ENCODE data around the gene SLC22A17. TPM values are rescaled to one million over a fixed set of nuclear protein-coding genes. Genes with fewer than 3 reads are reported as not detected.
"Not testable (repeated sequence)": the region's sequence is repeated elsewhere in the genome, so short reads cannot be mapped to it uniquely, and the experiment has no call there.

Gene SLC22A17
- 22.2 and 80.8 TPM in 2 replicates for total RNA-seq (ENCODE audit: low replicate concordance)

DNA sequence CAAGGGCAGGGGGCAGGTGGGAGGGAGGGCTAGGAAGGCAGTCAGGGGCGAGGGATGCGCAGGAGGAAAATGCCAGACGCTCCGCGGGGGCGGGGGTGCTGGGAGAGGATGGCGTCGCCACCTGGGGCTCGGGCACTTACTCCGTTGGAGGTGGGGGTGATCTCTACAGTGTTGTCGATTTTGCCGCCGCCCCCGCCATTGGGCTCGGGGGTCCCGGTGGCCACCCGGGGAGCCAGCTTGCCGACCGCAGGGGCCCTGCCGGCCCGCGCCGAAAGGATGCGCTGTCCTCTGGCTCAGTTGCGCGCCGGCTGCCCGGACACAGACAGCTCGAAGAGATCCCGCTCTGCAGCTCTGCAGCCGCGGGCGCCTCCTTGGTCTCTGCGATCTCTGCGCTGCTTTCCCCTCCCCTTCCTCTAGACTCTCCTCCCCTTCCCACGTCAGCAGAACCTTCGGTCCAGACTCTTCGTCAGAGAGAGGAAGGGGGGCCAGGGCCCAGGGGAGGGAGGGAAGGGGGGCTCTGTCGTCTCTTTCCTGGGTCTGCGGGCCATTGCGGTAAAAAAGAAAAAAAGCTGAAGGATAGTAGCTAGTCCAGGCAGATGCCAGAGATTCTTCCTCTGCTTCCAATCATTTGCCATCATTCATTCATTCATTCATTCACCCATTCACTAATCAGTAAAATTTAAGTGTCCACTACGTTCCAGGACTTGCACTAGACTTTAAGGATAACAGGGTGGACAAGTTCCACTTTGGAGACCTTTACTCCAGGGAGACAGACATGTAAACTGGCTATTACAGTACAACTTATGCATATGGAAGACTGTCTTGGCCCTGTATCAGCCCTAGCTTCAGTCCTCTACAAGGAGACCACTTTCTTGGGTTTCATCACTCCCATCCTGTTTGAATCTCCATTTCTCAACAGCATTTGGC, at the start of gene SLC22A17:
Gene SLC22A17, minus strand, starts transcription at position 382 of the 927 bp plus-strand sequence.
- peaks cover 3% of the 10 kb centered on the region for H3K79me2 ChIP-seq (ENCODE audit: low read depth)
- TF ChIP-seq EZH2phosphoT487 (IDR thresholded peaks at IDR 0.05) (no peak), EZH2 (IDR thresholded peaks at IDR 0.05) (no peak)
- TF ChIP-seq, protein P1, sequence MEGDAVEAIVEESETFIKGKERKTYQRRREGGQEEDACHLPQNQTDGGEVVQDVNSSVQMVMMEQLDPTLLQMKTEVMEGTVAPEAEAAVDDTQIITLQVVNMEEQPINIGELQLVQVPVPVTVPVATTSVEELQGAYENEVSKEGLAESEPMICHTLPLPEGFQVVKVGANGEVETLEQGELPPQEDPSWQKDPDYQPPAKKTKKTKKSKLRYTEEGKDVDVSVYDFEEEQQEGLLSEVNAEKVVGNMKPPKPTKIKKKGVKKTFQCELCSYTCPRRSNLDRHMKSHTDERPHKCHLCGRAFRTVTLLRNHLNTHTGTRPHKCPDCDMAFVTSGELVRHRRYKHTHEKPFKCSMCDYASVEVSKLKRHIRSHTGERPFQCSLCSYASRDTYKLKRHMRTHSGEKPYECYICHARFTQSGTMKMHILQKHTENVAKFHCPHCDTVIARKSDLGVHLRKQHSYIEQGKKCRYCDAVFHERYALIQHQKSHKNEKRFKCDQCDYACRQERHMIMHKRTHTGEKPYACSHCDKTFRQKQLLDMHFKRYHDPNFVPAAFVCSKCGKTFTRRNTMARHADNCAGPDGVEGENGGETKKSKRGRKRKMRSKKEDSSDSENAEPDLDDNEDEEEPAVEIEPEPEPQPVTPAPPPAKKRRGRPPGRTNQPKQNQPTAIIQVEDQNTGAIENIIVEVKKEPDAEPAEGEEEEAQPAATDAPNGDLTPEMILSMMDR (IDR thresholded peaks at IDR 0.05), result peak; percentile 4
- H3K27me3 ChIP-seq, result peaks cover 9% of the 10 kb centered on the region
- peak within 1 kb of the TSS; percentile 91 for H3K4me3 ChIP-seq
- Mint-ChIP-seq H3K27me3 (ENCODE audit: insufficient read depth, low read depth) (peaks cover 20% of the 10 kb centered on the region), H3K9me3 (peaks cover 8% of the 10 kb centered on the region), H3K27ac (peak within 1 kb of the TSS; percentile 70), H3K36me3 (peaks cover 25% of the 10 kb centered on the region), H3K4me1 (peaks cover 19% of the 10 kb centered on the region), H3K4me3 (peak within 1 kb of the TSS; percentile 89)
- peaks cover 19% of the 10 kb centered on the region for H4K20me1 ChIP-seq (ENCODE audit: low read depth)
- H2AFZ ChIP-seq (replicated peaks), result peak within 1 kb of the TSS; percentile 67
- H3K4me2 ChIP-seq, result peak within 1 kb of the TSS; percentile 99
- H3F3A ChIP-seq (ENCODE audit: low read depth), result peaks cover 53% of the 10 kb centered on the region
- H3K9ac ChIP-seq, result no peak within 1 kb of the TSS
- H3K4me1 ChIP-seq, result peaks cover 5% of the 10 kb centered on the region
- no peaks in the 10 kb centered on the region for H3K36me3 ChIP-seq
- H3K9me3 ChIP-seq (ENCODE audit: low read depth), result no peaks in the 10 kb centered on the region
- H3K27ac ChIP-seq, result no peak within 1 kb of the TSS
- DNase-seq (ENCODE audit: low spot score), result peak; percentile 91

- no peak for DNase-seq (ENCODE audit: low spot score)
- no peaks in the 10 kb centered on the region for H3K9me3 ChIP-seq (ENCODE audit: low read depth)
- no peaks in the 10 kb centered on the region for H3K4me1 ChIP-seq
- H3K79me2 ChIP-seq (ENCODE audit: low read depth), result no peaks in the 10 kb centered on the region
- H3K36me3 Mint-ChIP-seq, result no peaks in the 10 kb centered on the region
- H3K4me3 Mint-ChIP-seq, result no peak overlapping the region
- H3K27ac ChIP-seq, result no peak overlapping the region
- H3K9ac ChIP-seq, result no peak overlapping the region
- no peaks in the 10 kb centered on the region for H4K20me1 ChIP-seq (ENCODE audit: low read depth)
- H3K4me1 Mint-ChIP-seq, result peaks cover 8% of the 10 kb centered on the region
- H3K4me2 ChIP-seq, result no peak overlapping the region
- H3K9me3 Mint-ChIP-seq, result peaks cover 6% of the 10 kb centered on the region
- peaks cover 14% of the 10 kb centered on the region for H3K27me3 Mint-ChIP-seq (ENCODE audit: insufficient read depth, low read depth)
- no peaks in the 10 kb centered on the region for H3F3A ChIP-seq (ENCODE audit: low read depth)
- H2AFZ ChIP-seq (replicated peaks), result no peak overlapping the region
- no peaks in the 10 kb centered on the region for H3K36me3 ChIP-seq
- no peak overlapping the region for H3K27ac Mint-ChIP-seq
- H3K4me3 ChIP-seq, result no peak overlapping the region
- H3K27me3 ChIP-seq, result peaks cover 6% of the 10 kb centered on the region
- TF ChIP-seq, protein P1 (IDR thresholded peaks at IDR 0.05), result no peak
- TF ChIP-seq EZH2 (IDR thresholded peaks at IDR 0.05), result no peak
- TF ChIP-seq EZH2phosphoT487 (IDR thresholded peaks at IDR 0.05), result no peak
Observed at GRCh38 chr14:23401291-23401690, 48.6 kb upstream of the SLC22A17 start.

DNA sequence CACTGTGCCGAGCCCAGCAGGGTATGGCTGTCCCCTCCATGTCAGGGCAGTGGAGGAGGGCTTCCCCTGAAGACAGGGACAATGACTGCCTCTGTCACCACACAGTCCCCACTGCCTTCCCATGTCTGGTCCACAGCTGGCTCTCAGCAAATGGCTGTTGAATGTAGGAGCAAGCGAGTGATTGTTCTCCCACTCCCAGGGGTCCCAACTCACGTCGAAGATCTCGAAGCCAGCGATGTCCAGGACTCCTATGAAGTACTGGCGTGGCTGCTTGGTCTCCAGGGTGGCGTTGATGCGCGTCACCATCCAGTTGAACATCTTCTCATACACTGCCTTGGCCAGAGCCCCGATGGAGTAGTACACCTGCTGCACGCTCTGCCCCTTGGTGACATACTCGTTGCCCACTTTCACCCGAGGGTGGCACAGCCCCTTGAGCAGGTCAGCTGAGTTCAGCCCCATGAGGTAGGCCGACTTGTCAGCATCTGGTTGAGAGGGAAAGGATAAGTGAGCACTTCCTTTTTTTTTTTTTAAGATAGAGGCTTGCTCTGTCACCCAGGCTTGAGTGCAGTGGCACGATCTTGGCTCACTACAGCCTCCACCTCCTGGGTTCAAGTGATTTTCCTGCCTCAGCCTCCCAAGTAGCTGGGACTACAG, 47.9 kb upstream of the SLC22A17 start:
- not testable (repeated sequence) for H3K4me2 ChIP-seq; H3K79me2 ChIP-seq (ENCODE audit: low read depth); H3K4me1 ChIP-seq; H3K36me3 Mint-ChIP-seq; H3K4me3 ChIP-seq; H3K9me3 ChIP-seq (ENCODE audit: low read depth); DNase-seq (ENCODE audit: low spot score); H3K4me1 Mint-ChIP-seq; H3K4me3 Mint-ChIP-seq; H3K27ac ChIP-seq; H3F3A ChIP-seq (ENCODE audit: low read depth); H3K36me3 ChIP-seq; H3K9me3 Mint-ChIP-seq; H3K27me3 ChIP-seq; H2AFZ ChIP-seq (replicated peaks); H3K27ac Mint-ChIP-seq; H4K20me1 ChIP-seq (ENCODE audit: low read depth); H3K9ac ChIP-seq
- H3K27me3 Mint-ChIP-seq (ENCODE audit: insufficient read depth, low read depth), result peaks cover 18% of the 10 kb centered on the region
